ENCODE results near the gene CINP.
A peak's percentile ranks its signal among the peaks of the same experiment; 100 is the strongest.

The CINP gene

GRCh38 chr14:102316338-102316742, 46.4 kb downstream of the CINP start:
- Histone ChIP-seq H3K4me2 (ENCODE audit: insufficient read depth, low read length) (peak overlapping the region; percentile 76), H3K4me3 (ENCODE audit: low read depth in 1 of 2, low read length in 2 of 2) (peak overlapping the region; percentile 42 to 68; a peak in 3 of 4 replicates), H3K27ac (ENCODE audit: low read length) (peak overlapping the region; percentile 86), H3K36me3 (ENCODE audit: insufficient read depth, low read length) (no peaks in the 10 kb centered on the region; the same call in 1 of the 2 replicates), H3K9me3 (ENCODE audit: insufficient read depth, low read length, severe bottlenecking) (no peaks in the 10 kb centered on the region), H2AFZ (ENCODE audit: low read depth, low read length) (peak overlapping the region; percentile 97), H3K4me1 (ENCODE audit: insufficient read depth, low read length) (peaks cover 65% of the 10 kb centered on the region), H3K27me3 (ENCODE audit: insufficient read depth, low read length, poor library complexity) (no peaks in the 10 kb centered on the region), H4K20me1 (ENCODE audit: insufficient read depth, low read length) (no peaks in the 10 kb centered on the region), H3K79me2 (ENCODE audit: insufficient read depth, low read length) (peaks cover 16% of the 10 kb centered on the region), H3K9ac (ENCODE audit: low read depth, low read length) (peak overlapping the region; percentile 61)
- DNase-seq (no peak), ATAC-seq (ENCODE audit: insufficient read depth, low read depth) (no peak)
- no peak for TF ChIP-seq CTCF (IDR thresholded peaks at IDR 0.05; ENCODE audit: borderline replicate concordance, extremely low read depth, low read length, poor library complexity, severe bottlenecking)
- TF ChIP-seq EZH2 (IDR thresholded peaks at IDR 0.05; ENCODE audit: borderline replicate concordance, low read depth, low read length, severe bottlenecking) = no peak

GRCh38 chr14:102315121-102315520, 47.6 kb downstream of the CINP start:
- DNase-seq = no peak
- Histone ChIP-seq H3K9ac (ENCODE audit: low read depth, low read length) (peak overlapping the region; percentile 59; the same call in 1 of the 2 replicates), H3K4me2 (ENCODE audit: insufficient read depth, low read length) (peak overlapping the region; percentile 85; the same call in 1 of the 2 replicates), H3K4me3 (ENCODE audit: low read depth in 1 of 2, low read length in 2 of 2) (no peak overlapping the region), H3K27ac (ENCODE audit: low read length) (no peak overlapping the region), H2AFZ (ENCODE audit: low read depth, low read length) (peak overlapping the region; percentile 45; the same call in 1 of the 2 replicates), H3K4me1 (ENCODE audit: insufficient read depth, low read length) (peaks cover 53% of the 10 kb centered on the region), H3K36me3 (ENCODE audit: insufficient read depth, low read length) (no peaks in the 10 kb centered on the region; the same call in 1 of the 2 replicates), H4K20me1 (ENCODE audit: insufficient read depth, low read length) (no peaks in the 10 kb centered on the region), H3K79me2 (ENCODE audit: insufficient read depth, low read length) (peaks cover 4% of the 10 kb centered on the region), H3K27me3 (ENCODE audit: insufficient read depth, low read length, poor library complexity) (no peaks in the 10 kb centered on the region), H3K9me3 (ENCODE audit: insufficient read depth, low read length, severe bottlenecking) (no peaks in the 10 kb centered on the region)
- TF ChIP-seq EZH2 (IDR thresholded peaks at IDR 0.05; ENCODE audit: borderline replicate concordance, low read depth, low read length, severe bottlenecking) (no peak), CTCF (IDR thresholded peaks at IDR 0.05; ENCODE audit: borderline replicate concordance, extremely low read depth, low read length, poor library complexity, severe bottlenecking) (no peak)
- ATAC-seq (ENCODE audit: insufficient read depth, low read depth) = no peak

- no peaks in the 10 kb centered on the region for H3K27me3 ChIP-seq (ENCODE audit: insufficient read depth, low read length, poor library complexity)
- H3K4me3 ChIP-seq (ENCODE audit: low read depth in 1 of 2, low read length in 2 of 2) = peak overlapping the region; percentile 35 to 65; a peak in 3 of 4 replicates
- no peaks in the 10 kb centered on the region; the same call in 1 of the 2 replicates for H3K79me2 ChIP-seq (ENCODE audit: insufficient read depth, low read length)
- peaks cover 51% of the 10 kb centered on the region for H3K4me1 ChIP-seq (ENCODE audit: insufficient read depth, low read length)
- ATAC-seq (ENCODE audit: insufficient read depth, low read depth) (peak; percentile 79), DNase-seq (peak; percentile 82)
- TF ChIP-seq EZH2 (IDR thresholded peaks at IDR 0.05; ENCODE audit: borderline replicate concordance, low read depth, low read length, severe bottlenecking) (no peak), CTCF (IDR thresholded peaks at IDR 0.05; ENCODE audit: borderline replicate concordance, extremely low read depth, low read length, poor library complexity, severe bottlenecking) (peak; percentile 95)
- no peaks in the 10 kb centered on the region for H3K9me3 ChIP-seq (ENCODE audit: insufficient read depth, low read length, severe bottlenecking)
- H2AFZ ChIP-seq (ENCODE audit: low read depth, low read length) = peak overlapping the region; percentile 85
- H3K9ac ChIP-seq (ENCODE audit: low read depth, low read length) = peak overlapping the region; percentile 59
- H3K27ac ChIP-seq (ENCODE audit: low read length) = peak overlapping the region; percentile 37
- H4K20me1 ChIP-seq (ENCODE audit: insufficient read depth, low read length) = no peaks in the 10 kb centered on the region
- H3K36me3 ChIP-seq (ENCODE audit: insufficient read depth, low read length) = no peaks in the 10 kb centered on the region
- H3K4me2 ChIP-seq (ENCODE audit: insufficient read depth, low read length) = peak overlapping the region; percentile 85
These were observed 48.3 kb downstream of the CINP start for GRCh38 chr14:102314242-102315011.
